HG02884 (cell line): Measurements from ENCODE around the gene ITSN2.
"Not testable (repeated sequence)": the region's sequence is repeated elsewhere in the genome, so short reads cannot be mapped to it uniquely, and the experiment has no call there.

Source experiments
- ATAC-seq: cut with Tn5 transposase; IDR thresholded peaks from one replicate; pipeline ENCODE4 v1.9.1; 2021; ENCODE audit warnings: mild to moderate bottlenecking, moderate library complexity; ENCODE audit not compliant: unreplicated experiment

The ITSN2 gene

DNA sequence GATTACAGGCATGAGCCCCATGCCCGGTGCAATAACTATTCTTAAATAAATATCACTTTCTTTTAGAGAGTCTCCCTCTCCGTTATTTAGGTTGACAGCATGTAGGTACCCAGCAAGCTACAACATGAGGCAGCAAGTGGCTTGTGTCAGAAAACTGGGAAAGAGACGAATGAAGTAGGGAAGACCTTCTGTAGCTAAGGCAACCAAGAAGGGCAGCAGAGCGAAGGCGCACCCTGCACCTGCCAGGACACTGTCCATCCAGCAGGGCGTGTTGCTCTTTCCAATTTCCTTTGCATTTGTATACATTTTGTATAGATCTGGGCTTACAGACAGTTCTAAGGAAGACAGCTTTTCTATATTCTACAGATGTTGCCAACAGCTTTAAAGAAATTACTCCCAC lies 137.4 kb downstream of the ITSN2 start:
- no peak for ATAC-seq

GRCh38 chr2:24221343-24222050 lies 138.8 kb downstream of the ITSN2 start:
- ATAC-seq = no peak

DNA sequence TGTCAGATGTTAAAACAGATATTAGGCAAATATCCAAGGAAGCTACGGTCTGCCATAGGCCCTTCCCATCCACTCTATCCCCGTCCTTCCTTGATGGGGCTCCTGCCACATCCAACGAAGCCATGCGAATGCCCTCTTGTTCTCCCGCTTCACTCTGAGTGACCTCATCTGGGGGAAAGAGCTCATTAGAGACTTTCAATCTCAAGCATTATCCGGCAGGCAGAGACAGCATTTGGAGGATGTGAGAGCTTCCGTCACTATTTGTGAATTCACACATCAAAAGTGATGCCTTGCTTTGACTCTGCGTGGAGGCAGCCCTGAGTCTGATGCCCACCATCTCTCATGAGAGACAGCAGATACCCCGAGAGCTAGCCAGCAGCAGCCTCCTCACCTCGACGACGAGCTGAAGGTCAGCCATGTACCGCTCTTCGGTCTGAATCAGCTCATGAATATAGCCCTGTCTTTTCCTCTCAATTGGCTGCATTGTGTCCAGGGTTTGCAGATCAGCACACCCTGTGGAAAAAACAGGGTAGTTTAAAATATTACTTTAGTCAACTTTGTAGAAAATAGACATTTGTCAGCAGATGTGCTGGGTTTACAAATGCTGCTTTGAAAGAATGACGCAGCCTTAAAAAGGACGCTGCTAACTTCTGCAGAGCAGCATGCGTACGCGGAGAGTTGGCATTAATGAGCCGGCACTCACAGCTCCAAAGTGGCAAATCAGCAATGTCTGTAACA lies 139.6 kb downstream of the ITSN2 start:
- ATAC-seq = no peak

- peak; percentile 99 for ATAC-seq
Observed at GRCh38 chr2:24214880-24215279, 145.5 kb downstream of the ITSN2 start.

GRCh38 chr2:24211408-24211807 lies 148.9 kb downstream of the ITSN2 start:
- ATAC-seq = no peak

GRCh38 chr2:24210723-24211122 lies 149.6 kb downstream of the ITSN2 start:
- no peak for ATAC-seq

DNA sequence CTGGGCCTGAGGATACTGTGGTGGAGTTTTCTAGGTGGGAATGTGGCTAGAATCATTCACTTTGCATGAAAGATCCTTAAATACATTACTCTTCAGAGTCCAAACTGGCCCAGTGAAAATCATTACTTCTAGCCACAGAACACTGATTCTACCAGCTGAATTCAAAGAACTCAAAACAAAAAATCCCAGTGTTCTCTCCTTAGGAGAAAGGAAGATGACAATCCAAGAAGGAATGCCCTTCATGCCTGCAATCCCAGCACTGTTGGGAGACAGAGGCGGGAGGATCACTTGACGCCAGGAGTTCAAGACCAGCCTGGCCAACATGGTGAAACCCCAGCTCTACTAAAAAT lies 150.3 kb downstream of the ITSN2 start:
- ATAC-seq = no peak

DNA sequence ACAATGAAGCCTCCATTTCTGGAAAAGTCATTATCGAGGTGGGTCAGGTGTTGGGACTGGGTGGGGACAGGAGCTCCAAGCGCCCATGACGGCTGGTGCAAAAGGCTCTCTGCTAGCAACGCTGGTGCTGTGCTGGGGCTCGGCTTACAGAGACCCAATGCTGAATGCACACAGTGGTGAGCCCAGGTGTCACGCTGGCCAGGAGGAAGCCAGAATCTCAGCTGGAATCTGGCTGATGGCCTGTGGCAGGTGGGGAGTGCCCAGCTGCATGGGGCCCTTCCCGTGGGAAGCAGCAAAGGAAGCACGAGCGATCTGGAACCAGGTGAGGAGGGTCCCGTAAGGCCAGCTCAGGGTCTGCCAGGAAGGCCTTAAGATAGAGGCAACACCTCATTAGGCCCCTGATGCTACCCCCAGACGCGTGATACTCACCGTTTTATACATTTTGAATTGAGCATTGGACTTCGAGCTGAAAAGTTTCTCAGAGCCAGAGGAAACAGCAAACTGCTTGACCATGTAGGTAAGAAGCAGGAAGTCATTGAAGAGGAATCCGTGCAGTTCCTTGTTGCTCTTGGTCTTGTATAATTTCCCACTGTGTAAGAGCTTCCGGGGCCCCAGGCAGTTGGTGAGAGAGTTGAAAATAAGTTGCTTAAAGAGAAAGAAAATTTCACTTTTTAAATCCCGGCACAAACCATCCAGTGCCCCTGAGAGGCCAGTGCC lies 150.8 kb downstream of the ITSN2 start:
- ATAC-seq = no peak

GRCh38 chr2:24208490-24208889 lies 151.8 kb downstream of the ITSN2 start:
- ATAC-seq = no peak

GRCh38 chr2:24207359-24207758 lies 153.0 kb downstream of the ITSN2 start:
- no peak for ATAC-seq

- no peak for ATAC-seq
Observed at GRCh38 chr2:24206714-24207113, 153.6 kb downstream of the ITSN2 start.

GRCh38 chr2:24206242-24206641 lies 154.1 kb downstream of the ITSN2 start:
- no peak for ATAC-seq

GRCh38 chr2:24205131-24205530 lies 155.2 kb downstream of the ITSN2 start:
- ATAC-seq = no peak

DNA sequence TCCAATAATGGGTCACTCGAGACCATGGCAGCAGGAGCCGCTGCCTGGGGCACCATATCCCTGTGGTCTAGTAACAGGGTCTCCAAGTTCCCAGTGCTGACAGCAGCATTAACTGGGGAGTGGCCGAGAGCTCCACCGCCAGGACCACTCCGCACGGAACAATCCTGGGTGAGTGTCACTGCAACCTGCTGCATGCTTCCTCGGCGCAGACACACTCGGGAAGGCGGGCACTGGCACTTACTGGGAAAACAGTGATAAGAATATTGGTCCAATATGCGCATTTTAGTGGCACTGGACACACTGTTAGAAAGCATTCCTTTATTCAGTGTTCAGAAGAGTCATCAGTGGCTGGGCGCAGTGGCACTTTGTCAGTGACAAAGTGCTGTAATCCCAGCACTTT lies 155.8 kb downstream of the ITSN2 start:
- ATAC-seq = no peak

- no peak for ATAC-seq
Observed at GRCh38 chr2:24203787-24204150, 156.6 kb downstream of the ITSN2 start.

GRCh38 chr2:24203029-24203786 lies 157.1 kb downstream of the ITSN2 start:
- no peak for ATAC-seq

GRCh38 chr2:24200799-24201198 lies 159.5 kb downstream of the ITSN2 start:
- no peak for ATAC-seq

GRCh38 chr2:24199968-24200590 lies 160.3 kb downstream of the ITSN2 start:
- ATAC-seq = no peak

DNA sequence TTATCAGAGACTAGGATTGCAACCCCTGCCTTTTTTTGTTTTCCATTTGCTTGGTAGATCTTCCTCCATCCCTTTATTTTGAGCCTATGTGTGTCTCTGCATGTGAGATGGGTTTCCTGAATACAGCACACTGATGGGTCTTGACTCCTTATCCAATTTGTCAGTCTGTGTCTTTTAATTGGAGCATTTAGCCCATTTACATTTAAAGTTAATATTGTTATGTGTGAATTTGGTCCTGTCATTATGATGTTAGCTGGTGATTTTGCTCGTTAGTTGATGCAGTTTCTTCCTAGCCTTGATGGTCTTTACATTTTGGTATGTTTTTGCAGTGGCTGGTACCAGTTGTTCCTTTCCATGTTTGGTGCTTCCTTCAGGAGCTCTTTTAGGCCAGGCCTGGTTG lies 163.1 kb downstream of the ITSN2 start:
- not testable (repeated sequence) for ATAC-seq

GRCh38 chr2:24191848-24192247 lies 168.5 kb downstream of the ITSN2 start:
- ATAC-seq = no peak

DNA sequence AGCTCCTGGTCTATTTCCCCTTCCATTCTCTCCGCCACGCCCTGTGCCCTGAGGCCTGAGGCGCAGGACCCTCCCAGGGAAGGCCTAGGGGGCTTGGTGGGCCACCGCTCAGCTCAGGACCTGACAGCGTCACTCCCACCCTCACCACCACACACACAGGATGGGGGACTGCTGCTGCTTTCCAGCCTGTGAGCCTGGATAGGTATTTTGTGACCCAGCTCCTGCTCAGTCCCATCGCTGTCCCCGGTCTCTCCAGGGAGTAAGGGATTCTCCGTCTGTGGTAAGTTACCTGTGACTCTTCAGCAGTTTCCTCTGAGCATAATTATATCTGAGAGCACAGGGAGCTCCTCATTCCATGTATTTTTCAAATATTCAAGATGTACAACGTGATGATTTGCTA lies 169.2 kb downstream of the ITSN2 start:
- no peak for ATAC-seq
